Measurements from ENCODE around the gene TMED5.

GRCh38 chr1:93155335-93155734 is 24.9 kb downstream of the TMED5 start:
- TF ChIP-seq POLR2AphosphoS5 (IDR thresholded peaks at IDR 0.05) (no peak), CTCF (IDR thresholded peaks at IDR 0.05) (no peak), POLR2A (IDR thresholded peaks at IDR 0.05) (no peak)

All from transverse colon (tissue), 4 donors.